ENCODE measurements around the gene LIMS4.
"Not testable (repeated sequence)": the region's sequence is repeated elsewhere in the genome, so short reads cannot be mapped to it uniquely, and the experiment has no call there.

DNA sequence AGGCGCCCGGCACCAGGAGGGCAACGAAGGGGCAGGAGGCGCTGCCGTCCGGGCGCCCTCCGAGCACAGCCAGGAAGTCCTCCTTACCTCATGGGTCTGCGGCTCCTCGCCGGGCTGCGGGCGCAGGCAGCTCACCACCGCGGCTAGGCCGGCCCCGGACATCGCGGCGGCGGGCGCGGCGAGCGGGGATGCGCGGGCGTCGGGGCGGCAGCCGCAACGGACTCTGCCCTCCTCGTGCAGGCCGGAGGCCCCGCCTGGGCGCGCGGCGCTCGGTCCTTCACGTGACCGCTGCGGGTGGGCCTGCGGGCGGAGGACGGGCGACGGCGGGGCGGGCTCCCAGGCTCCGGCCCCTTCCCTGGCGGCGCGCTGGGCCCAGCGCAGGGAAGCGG, 49.0 kb downstream of the LIMS4 start:
- TF ChIP-seq, protein P1, sequence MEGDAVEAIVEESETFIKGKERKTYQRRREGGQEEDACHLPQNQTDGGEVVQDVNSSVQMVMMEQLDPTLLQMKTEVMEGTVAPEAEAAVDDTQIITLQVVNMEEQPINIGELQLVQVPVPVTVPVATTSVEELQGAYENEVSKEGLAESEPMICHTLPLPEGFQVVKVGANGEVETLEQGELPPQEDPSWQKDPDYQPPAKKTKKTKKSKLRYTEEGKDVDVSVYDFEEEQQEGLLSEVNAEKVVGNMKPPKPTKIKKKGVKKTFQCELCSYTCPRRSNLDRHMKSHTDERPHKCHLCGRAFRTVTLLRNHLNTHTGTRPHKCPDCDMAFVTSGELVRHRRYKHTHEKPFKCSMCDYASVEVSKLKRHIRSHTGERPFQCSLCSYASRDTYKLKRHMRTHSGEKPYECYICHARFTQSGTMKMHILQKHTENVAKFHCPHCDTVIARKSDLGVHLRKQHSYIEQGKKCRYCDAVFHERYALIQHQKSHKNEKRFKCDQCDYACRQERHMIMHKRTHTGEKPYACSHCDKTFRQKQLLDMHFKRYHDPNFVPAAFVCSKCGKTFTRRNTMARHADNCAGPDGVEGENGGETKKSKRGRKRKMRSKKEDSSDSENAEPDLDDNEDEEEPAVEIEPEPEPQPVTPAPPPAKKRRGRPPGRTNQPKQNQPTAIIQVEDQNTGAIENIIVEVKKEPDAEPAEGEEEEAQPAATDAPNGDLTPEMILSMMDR (IDR thresholded peaks at IDR 0.05; ENCODE audit: low read length), result not testable (repeated sequence)
- TF ChIP-seq EZH2 (optimal IDR thresholded peaks at IDR 0.05; ENCODE audit: low read depth, low read length); EZH2phosphoT487 (IDR thresholded peaks at IDR 0.05; ENCODE audit: low read length): not testable (repeated sequence)

All from MM.1S (cell line).